Stimulated activated CD4-positive, alpha-beta T cell treated with anti-CD3 and anti-CD28 coated beads, Interleukin-4, amount 100 ng/mL, for 48 hours (primary cell): Measurements from ENCODE around the gene TMEM50A.
"Not testable (repeated sequence)": the region's sequence is repeated elsewhere in the genome, so short reads cannot be mapped to it uniquely, and the experiment has no call there.

Experiments used
- DNase-seq, 2 donors: peaks; one replicate each; pipeline ENCODE4 v3.0.0-alpha.2; 2020; ENCODE audit warnings: low read depth in 2 of 2

TMEM50A gene

GRCh38 chr1:25387096-25387495 lies 49.0 kb downstream of the TMEM50A start:
- not testable (repeated sequence) for DNase-seq

DNA sequence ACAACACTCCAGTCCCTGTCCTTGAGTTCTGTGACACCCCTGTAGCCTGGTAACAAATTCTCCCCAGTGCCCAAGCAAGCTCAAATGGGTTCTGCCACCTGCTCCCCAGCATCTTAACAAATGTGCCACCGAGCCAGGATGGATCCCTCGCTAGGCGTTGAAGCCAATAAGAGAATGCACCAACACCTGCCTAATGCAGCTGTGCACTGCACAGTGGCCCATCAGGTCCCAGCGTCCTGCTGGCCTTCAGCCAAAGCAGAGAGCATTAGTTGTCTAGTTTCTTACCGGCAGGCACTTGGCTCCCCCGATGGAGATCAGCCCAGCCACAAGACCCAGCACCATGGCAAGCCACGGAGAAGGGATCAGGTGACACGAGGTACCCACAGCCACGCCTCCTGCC lies 50.6 kb downstream of the TMEM50A start:
- DNase-seq: not testable (repeated sequence)

DNA sequence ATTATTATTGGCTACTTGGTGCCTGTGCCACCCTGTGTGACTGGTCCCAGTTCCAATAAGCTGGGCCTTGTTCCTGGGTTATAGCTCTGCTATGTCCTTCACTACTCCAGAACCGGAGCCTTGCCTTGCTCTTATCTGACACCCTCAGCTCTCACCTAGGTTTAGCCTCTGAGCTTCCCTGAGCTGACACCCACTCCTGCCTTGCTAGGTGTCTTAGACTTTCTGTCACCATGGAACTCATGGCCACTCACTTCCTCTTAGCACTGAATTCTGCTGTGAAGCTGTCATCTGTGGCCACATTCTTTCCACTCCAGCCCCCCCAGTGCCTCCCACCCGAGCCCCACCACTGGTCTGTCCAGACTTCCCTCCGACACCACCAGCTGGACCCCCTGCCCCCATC lies 51.6 kb downstream of the TMEM50A start:
- DNase-seq: not testable (repeated sequence)

DNA sequence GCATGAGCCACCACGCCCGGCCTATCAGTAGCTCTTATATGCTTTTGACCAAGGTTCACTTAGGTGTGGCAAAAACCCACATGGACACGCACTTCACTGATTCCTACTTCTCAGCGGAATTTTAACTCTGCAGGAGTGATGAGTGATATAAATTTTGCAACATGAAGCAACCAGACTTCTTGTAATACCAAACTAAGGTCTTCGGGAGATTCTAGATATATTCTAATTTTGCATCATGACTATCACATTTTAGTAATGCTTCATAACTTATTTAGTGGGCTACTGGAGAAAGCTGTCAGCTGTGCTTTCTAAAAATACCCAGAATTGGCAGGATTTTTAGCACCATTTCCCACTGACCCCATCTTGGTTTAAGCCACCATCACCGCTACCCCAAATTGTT lies 54.7 kb downstream of the TMEM50A start:
- DNase-seq: no peak

DNA sequence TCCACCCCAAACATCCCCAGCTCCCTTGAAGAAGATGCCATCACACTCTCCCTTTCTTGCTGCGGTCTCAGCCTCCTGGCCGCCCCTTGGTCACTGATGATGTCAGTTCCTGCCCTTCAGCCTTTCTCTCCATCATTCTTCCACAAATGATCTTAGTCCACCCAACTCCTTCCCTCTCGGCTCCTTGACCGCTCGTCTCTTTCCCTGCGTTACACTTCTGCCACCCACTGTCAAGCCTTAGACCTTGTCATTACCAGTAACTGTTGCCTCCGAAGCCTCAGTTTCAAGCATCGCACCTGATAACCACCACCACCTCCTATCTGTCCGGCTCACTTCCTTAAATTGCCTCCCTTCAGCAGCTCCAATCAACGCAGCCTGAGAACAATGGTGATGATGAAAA lies 59.4 kb downstream of the TMEM50A start:
- not testable (repeated sequence) for DNase-seq

DNA sequence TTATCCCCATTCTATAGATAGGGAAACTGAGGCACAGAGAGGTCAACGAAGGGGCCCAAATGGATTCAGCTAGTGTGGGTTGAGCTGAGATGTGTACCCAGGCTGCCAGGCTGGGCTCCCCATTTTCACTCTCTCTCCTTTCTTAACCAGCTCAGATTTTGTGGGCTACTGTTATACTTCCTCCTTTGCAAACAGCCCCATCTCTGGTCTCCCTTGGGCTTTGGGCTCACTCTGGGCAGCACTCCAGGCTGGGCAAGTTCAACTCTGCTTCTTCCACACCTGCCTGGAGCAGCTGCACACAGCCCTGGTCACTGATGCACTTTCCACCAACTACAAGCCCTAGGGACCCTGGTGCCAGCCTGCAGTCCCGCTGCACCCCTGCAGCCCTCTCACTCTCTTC lies 59.9 kb downstream of the TMEM50A start:
- not testable (repeated sequence) for DNase-seq

GRCh38 chr1:25402947-25403803 lies 65.0 kb downstream of the TMEM50A start:
- not testable (repeated sequence) for DNase-seq

DNA sequence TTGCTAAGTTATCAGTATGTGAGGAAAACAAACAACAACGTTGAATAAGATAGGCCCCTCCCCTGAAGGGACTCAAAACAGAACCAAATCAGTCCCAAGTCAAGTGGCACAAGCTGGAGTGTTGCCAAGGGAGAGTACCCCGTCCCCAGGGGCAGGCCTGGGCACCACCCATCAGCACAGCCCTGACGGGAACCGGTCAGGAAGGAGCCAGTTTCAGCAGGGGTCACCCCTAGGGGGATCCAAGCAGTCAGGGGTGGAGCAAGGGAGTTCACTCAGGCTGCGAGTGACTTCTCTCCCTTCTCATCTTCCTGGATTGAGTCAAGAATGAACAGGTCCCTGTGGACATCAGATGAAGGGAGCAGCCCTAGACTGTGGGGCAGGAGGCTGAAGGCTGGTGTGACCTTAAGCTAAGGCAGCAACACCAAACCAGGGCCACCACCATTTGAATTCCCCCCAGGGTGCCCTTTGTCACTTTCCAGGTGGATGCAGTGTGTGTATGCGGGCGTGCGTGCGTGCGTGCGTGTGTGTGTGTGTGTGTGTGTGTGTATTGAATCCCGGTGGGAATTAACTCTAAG lies 67.7 kb downstream of the TMEM50A start:
- DNase-seq: not testable (repeated sequence)

DNA sequence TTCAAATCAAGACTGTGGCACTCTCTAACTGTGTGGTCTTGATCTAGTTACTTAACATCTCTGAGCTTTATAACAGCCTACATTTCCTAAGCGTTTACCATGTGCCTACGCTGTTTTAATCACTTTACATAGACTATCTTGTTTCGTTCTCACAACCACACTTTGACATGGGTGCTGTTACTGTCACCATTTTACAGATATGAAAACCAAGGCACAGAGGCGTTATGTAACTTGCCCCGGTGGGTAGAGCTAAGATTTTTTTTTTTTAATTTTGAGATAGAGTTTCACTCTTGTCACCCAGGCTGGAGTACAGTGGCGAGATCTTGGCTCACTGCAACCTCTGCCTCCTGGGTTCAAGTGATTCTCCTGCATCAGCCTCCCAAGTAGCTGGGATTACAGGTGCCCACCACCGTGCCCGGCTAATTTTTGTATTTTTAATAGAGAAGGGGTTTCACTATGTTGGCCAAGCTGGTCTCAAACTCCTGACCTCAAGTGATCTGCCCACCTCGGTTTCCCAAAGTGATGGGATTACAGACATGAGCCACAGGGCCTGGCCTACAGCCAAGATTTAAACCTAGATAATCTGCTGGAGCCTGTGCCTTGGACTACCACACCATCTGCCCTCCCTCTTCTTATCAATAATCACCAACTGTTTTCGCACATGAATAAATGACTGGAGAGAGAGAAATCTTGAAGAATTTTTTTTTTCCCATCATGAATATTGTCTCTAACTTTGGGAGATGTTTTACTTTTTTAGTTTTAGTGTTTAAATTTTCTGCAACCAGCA lies 71.7 kb downstream of the TMEM50A start:
- DNase-seq: not testable (repeated sequence)
